ENCODE data around the gene BTRC. TPM values are rescaled to one million over a fixed set of nuclear protein-coding genes. Genes with fewer than 3 reads are reported as not detected.
A peak's percentile ranks its signal among the peaks of the same experiment; 100 is the strongest.

The BTRC gene
- total RNA-seq, 1 donor, result 17.3 TPM

DNA sequence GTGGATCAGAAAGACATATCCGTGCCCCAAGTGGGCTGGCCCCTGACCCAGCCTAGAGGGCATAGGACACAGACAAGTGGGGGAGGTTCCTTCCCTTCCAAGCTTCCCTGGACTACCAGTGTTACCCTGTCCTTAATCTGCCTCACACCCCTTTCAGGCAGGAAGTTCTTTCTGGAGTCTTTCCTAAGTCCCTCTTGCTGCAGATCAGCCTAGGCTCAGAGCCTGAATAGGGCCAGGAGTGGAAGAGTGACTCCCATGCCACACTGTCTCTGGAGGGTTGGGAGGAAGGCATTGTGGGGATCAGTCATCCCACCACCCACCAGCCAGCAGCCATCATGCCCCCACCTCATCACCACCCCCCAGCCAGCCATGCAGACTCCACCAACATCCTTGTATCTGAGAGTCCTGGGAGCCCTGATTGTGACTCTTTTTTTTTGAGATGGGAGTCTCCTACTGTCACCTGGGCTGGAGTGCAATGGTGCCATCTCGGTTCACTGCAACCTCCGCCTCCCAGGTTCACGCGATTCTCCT, 211.5 kb downstream of the BTRC start:
- TF ChIP-seq, protein P1, sequence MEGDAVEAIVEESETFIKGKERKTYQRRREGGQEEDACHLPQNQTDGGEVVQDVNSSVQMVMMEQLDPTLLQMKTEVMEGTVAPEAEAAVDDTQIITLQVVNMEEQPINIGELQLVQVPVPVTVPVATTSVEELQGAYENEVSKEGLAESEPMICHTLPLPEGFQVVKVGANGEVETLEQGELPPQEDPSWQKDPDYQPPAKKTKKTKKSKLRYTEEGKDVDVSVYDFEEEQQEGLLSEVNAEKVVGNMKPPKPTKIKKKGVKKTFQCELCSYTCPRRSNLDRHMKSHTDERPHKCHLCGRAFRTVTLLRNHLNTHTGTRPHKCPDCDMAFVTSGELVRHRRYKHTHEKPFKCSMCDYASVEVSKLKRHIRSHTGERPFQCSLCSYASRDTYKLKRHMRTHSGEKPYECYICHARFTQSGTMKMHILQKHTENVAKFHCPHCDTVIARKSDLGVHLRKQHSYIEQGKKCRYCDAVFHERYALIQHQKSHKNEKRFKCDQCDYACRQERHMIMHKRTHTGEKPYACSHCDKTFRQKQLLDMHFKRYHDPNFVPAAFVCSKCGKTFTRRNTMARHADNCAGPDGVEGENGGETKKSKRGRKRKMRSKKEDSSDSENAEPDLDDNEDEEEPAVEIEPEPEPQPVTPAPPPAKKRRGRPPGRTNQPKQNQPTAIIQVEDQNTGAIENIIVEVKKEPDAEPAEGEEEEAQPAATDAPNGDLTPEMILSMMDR (IDR thresholded peaks at IDR 0.05; ENCODE audit: insufficient read depth, low read depth, low read length), result no peak
- no peak overlapping the region for H3K4me3 ChIP-seq (ENCODE audit: low read depth, low read length)
- DNase-seq (ENCODE audit: low read depth), result no peak

DNA sequence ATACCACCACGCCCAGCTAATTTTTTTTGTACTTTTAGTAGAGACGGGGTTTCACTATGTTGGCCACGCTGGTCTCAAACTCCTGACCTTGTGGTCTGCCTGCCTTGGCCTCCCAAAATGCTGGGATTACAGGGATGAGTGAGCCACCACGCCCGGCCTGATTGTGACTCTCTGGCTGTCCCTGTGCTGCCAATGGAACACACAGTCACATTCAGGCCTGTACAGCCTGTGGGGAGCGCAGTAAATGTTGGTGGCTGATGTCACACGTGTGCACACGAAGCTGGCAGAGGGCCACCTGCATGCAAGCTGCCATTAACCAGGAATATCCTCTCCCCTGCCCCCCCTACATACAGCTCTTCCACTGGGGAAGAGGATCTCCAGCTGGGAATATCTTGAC, 212.0 kb downstream of the BTRC start:
- TF ChIP-seq, protein P1 (IDR thresholded peaks at IDR 0.05; ENCODE audit: insufficient read depth, low read depth, low read length), result no peak
- H3K4me3 ChIP-seq (ENCODE audit: low read depth, low read length), result no peak overlapping the region
- DNase-seq (ENCODE audit: low read depth), result no peak

DNA sequence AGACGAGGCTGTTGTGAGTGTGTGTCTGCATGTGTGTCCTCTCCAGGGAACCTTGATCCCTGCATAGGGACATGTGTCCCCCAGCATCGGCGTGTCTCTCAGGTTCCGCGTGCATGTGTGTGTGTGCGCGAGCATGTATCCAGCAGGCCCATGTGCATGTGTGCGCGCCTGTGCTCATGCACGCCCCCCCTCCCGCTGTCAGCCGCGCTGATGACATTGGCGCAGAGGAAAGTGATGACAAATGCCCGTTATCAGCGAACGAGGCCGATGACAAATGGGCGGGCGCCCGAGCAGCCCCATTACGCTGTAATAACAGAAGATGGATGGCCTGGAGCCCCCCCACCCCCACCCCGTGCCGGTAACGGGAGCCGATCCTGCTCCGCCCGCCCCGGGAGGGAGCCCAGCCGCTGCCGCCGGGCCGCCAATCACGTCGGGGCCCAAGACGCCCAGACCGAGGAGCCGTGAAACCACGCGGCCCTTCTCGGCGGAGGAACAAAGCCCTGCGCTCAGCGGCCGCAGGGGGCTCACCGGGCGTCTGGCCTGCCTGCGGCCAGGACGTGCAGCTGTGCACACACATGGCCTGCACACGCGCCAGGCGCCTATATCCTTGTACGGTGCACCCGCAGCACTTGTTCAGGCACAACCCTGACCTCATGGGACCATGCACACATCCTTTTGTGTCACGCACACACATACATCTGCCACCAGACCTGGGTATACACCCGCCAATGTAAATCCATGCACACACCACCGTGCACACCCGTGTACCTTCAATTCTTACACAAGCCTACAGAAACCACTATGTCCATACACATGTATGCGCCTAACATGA, 212.6 kb downstream of the BTRC start:
- no peak for DNase-seq (ENCODE audit: low read depth)
- H3K4me3 ChIP-seq (ENCODE audit: low read depth, low read length), result peak overlapping the region; percentile 6
- TF ChIP-seq, protein P1 (IDR thresholded peaks at IDR 0.05; ENCODE audit: insufficient read depth, low read depth, low read length), result no peak

DNA sequence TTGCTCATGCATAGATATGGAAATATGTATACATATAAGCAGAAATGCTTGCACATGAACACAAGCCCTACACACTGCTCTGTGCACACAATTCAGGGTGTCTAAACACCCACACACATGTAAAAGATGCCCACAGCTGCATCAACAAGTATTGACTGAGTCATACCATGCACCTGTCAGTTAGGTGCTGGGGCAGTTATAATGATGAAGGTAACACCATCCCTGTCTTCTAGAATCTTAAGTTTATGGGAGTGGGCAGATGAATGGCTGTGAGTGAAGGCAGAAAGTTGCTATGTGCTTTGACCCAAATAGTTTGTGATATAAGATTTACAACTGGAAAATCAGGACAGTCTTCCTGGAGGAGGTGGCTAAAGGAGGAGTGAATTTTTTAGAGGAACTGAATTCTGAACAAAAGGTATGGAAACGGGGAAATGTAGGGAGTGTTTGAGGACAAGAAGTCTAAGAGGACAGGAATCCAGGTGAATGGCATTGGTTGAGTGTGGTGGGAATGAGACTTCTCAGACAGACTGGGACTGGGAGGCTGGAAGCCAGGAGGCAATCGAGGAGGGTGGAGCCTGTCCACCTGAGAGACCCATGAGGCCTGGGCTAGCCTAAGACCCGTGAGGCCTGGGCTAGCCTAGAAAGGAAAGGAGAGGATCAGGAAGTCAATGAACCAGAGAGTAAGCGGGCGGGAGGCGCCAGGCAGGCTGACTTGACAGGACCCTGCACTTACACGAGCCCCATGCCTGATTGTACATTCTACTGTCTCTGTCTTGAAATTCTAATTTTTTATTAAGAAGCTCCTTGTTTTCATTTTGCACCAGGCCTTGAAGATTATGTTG, 213.4 kb downstream of the BTRC start:
- TF ChIP-seq, protein P1 (IDR thresholded peaks at IDR 0.05; ENCODE audit: insufficient read depth, low read depth, low read length), result no peak
- DNase-seq (ENCODE audit: low read depth), result no peak
- H3K4me3 ChIP-seq (ENCODE audit: low read depth, low read length), result no peak overlapping the region

DNA sequence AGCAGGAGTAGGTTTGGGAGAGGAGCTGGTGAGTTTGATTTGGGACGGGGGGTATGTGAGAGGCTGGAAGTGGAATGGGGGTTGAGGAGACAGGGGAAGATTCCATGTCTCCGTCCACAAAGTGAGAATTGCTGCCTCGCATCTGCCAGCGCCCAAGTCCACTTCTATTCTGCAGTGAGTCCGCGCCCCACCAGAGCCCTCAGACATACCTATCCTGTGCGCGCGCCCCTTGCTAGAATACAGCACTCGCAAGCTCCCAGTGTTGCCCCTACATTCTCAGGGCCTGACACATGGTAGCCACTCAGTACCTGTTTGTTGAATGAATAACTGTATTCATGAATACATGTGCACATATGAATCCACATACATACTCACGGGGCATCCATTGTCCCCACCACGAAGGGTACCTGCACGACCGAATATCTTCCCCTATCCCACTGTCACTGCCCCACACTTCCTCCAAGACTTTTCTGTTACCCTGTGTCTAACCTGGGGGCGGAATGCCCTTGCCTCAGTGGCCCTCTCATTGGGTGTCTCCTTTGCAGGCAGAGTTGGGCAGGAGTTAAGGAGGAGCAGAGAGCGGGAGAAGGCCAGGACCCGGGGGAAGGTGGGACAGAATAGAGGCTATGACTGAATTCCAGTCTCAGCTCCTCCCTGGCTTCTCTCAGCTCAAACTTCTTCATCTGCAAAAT, 214.2 kb downstream of the BTRC start:
- no peak overlapping the region for H3K4me3 ChIP-seq (ENCODE audit: low read depth, low read length)
- TF ChIP-seq, protein P1 (IDR thresholded peaks at IDR 0.05; ENCODE audit: insufficient read depth, low read depth, low read length), result no peak
- no peak for DNase-seq (ENCODE audit: low read depth)

DNA sequence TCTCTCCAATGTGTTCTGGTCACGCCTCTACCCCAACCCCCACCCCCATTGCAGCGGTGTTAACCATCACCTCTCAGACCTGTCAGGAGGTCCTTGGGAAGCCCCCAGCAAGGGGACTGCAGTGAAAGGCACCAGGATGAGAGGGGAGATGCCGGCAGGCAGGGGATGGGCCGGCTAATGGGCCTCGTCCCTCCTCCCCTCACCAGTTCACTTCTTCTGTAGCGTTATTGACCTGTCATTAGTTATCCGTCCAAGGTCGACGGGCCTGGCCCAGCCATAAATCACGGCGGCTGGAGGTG, 215.3 kb downstream of the BTRC start:
- no peak overlapping the region for H3K4me3 ChIP-seq (ENCODE audit: low read depth, low read length)
- TF ChIP-seq, protein P1 (IDR thresholded peaks at IDR 0.05; ENCODE audit: insufficient read depth, low read depth, low read length), result no peak
- DNase-seq (ENCODE audit: low read depth), result no peak
